ENCODE measurements around the gene NRDC. TPM values are rescaled to one million over a fixed set of nuclear protein-coding genes. Genes with fewer than 3 reads are reported as not detected.

The NRDC gene
- total RNA-seq, 1 experiment from 2014 or later = 147 TPM

DNA sequence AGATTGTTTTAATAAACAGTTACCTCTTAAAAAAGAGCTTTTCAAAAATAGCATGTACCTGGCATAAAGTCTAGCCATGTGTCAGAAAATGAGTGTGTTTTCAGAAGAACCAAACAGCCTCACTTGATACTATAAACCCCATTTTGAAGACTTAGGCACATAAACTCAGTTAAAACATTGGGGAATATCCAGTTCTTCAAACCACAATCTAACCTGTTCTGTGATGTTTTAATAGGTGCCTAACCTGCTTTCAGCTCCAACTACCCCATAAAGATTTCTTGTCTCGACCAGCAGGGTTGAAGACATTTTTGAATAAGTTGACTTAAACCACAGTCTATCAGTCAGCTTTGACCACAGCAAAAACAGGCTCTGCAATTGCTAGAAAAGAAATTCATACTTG, 41.3 kb downstream of the NRDC start:
- Histone ChIP-seq H3K9me3 (ENCODE audit: control insufficient read depth, low read depth, low read length) (no peaks in the 10 kb centered on the region), H4K5ac (ENCODE audit: insufficient read length, low read depth, low read length) (no peak overlapping the region), H2BK20ac (ENCODE audit: low read depth, low read length, poor library complexity, severe bottlenecking) (no peak overlapping the region), H2BK5ac (ENCODE audit: insufficient read length, low read length) (no peak overlapping the region), H2BK12ac (ENCODE audit: insufficient read length, low read depth, low read length) (no peak overlapping the region), H3K79me2 (ENCODE audit: insufficient read depth, low read length) (no peaks in the 10 kb centered on the region; the same call in 1 of the 2 replicates), H4K20me1 (ENCODE audit: control insufficient read depth, insufficient read depth, insufficient read length) (no peaks in the 10 kb centered on the region), H3K9ac (ENCODE audit: extremely low read depth, insufficient read length, low read length) (no peak overlapping the region), H3T11ph (ENCODE audit: low read length) (no peak overlapping the region), H3K14ac (ENCODE audit: insufficient read depth, low read length) (no peak overlapping the region), H2BK120ac (ENCODE audit: low read depth, low read length, poor library complexity, severe bottlenecking) (no peak overlapping the region), H2BK15ac (ENCODE audit: low read depth, low read length) (no peak overlapping the region), H3K23ac (ENCODE audit: insufficient read length, low read depth, low read length) (no peak overlapping the region), H3K4ac (ENCODE audit: low read depth, low read length) (no peak overlapping the region), H3K79me1 (ENCODE audit: insufficient read depth, low read depth, low read length, poor library complexity, severe bottlenecking) (peaks cover 5% of the 10 kb centered on the region), H3K27ac (ENCODE audit: insufficient read length, low read depth, low read length) (no peak overlapping the region), H3K4me2 (ENCODE audit: insufficient read depth, insufficient read length, low read length) (no peak overlapping the region), H4K8ac (replicated peaks; ENCODE audit: insufficient read length, low read depth, low read length) (no peak overlapping the region), H3K27me3 (ENCODE audit: insufficient read depth, low read length) (no peaks in the 10 kb centered on the region), H3K23me2 (ENCODE audit: insufficient read length, low read depth, low read length, poor library complexity, severe bottlenecking) (no peaks in the 10 kb centered on the region), H3K56ac (ENCODE audit: insufficient read length, low read depth, low read length) (no peak overlapping the region), H3K18ac (ENCODE audit: insufficient read length, low read depth, low read length) (no peak overlapping the region), H4K91ac (ENCODE audit: insufficient read length, low read depth, low read length) (no peak overlapping the region), H3K4me1 (ENCODE audit: insufficient read depth, low read length) (no peaks in the 10 kb centered on the region), H2AK5ac (ENCODE audit: insufficient read length, low read length) (no peak overlapping the region), H2AFZ (ENCODE audit: low read length) (no peak overlapping the region)
- no peak overlapping the region for H3K4me3 Mint-ChIP-seq
- no peaks in the 10 kb centered on the region; the same call in 1 of the 2 replicates for H3K27me3 Mint-ChIP-seq (ENCODE audit: low read depth)
- TF ChIP-seq, protein P1, sequence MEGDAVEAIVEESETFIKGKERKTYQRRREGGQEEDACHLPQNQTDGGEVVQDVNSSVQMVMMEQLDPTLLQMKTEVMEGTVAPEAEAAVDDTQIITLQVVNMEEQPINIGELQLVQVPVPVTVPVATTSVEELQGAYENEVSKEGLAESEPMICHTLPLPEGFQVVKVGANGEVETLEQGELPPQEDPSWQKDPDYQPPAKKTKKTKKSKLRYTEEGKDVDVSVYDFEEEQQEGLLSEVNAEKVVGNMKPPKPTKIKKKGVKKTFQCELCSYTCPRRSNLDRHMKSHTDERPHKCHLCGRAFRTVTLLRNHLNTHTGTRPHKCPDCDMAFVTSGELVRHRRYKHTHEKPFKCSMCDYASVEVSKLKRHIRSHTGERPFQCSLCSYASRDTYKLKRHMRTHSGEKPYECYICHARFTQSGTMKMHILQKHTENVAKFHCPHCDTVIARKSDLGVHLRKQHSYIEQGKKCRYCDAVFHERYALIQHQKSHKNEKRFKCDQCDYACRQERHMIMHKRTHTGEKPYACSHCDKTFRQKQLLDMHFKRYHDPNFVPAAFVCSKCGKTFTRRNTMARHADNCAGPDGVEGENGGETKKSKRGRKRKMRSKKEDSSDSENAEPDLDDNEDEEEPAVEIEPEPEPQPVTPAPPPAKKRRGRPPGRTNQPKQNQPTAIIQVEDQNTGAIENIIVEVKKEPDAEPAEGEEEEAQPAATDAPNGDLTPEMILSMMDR (conservative IDR thresholded peaks at IDR 0.05) = no peak
- no CpG with 5 or more reads among the region's 1 CpG for WGBS (ENCODE audit: extremely low coverage, insufficient read length, low lambda C conversion rate)
- peaks cover 14 to 41% (median 29%) of the 10 kb centered on the region in 3 experiments; a peak in 6 of 7 replicates for H3K36me3 Mint-ChIP-seq (ENCODE audit: insufficient read depth in 1 of 3, low read depth in 3 of 3)
- no peaks in the 10 kb centered on the region for H3K9me3 Mint-ChIP-seq
- H3K4me1 Mint-ChIP-seq = no peaks in the 10 kb centered on the region
- DNase-seq = no peak
- peak overlapping the region in 1 of 3 experiments; percentile 68; a peak in 3 of 7 replicates for H3K27ac Mint-ChIP-seq

Measured in H9 (cell line).